T-helper 2 cell treated with Interferon-gamma antibody and Interleukin-4, amounts not matched to agents 5 μg/mL and 100 μg/mL, for 36 hours (primary cell): ENCODE measurements around the gene ME2.
"Not testable (repeated sequence)": the region's sequence is repeated elsewhere in the genome, so short reads cannot be mapped to it uniquely, and the experiment has no call there.

Experiments
- DNase-seq: peaks from one replicate; pipeline ENCODE4 v3.0.0; 2021; ENCODE audit warnings: low spot score
- H3K27ac Mint-ChIP-seq: one replicate; pipeline ENCODE4 v1.8.0; 2021; ENCODE audit warnings: mild to moderate bottlenecking, mixed read lengths
- H3K27me3 Mint-ChIP-seq: one replicate; pipeline ENCODE4 v1.8.0; 2021; ENCODE audit warnings: low read depth, mixed read lengths
- H3K36me3 Mint-ChIP-seq: one replicate; pipeline ENCODE4 v1.8.0; 2021; ENCODE audit warnings: low read depth, mixed read lengths
- H3K4me1 Mint-ChIP-seq: one replicate; pipeline ENCODE4 v1.8.0; 2021; ENCODE audit warnings: low read depth, mixed read lengths
- H3K4me3 Mint-ChIP-seq: one replicate; pipeline ENCODE4 v1.8.0; 2022; ENCODE audit warnings: mild to moderate bottlenecking, moderate library complexity, mixed read lengths
- H3K9me3 Mint-ChIP-seq: one replicate; pipeline ENCODE4 v1.8.0; 2021; ENCODE audit warnings: mixed read lengths

The ME2 gene

DNA sequence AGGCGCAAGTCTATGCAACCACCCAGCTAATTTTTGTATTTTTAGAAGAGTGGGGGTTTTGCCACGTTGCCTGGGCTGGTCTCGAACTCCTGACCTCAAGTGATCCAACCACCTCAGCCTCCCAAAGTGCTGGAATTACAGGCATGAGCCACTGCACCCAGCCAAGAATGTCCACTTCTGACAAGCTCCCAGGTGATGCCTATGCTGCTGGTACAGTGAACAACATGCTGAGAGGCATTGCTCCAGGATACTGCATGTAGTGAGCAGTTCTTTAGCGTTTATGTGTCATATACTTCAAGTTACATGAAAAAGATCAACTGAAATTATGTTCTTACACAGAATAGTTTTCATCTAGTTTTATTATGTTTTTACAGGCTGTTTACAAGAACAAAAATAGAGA, 71.7 kb downstream of the ME2 start:
- Mint-ChIP-seq H3K4me1 (no peaks in the 10 kb centered on the region), H3K9me3 (no peaks in the 10 kb centered on the region), H3K27ac (no peak overlapping the region), H3K4me3 (no peak overlapping the region), H3K36me3 (peaks cover 15% of the 10 kb centered on the region), H3K27me3 (no peaks in the 10 kb centered on the region)
- no peak for DNase-seq

- no peak for DNase-seq
- peaks cover 2% of the 10 kb centered on the region for H3K36me3 Mint-ChIP-seq
- H3K27ac Mint-ChIP-seq: no peak overlapping the region
- H3K9me3 Mint-ChIP-seq: no peaks in the 10 kb centered on the region
- no peak overlapping the region for H3K4me3 Mint-ChIP-seq
- no peaks in the 10 kb centered on the region for H3K4me1 Mint-ChIP-seq
- peaks cover 4% of the 10 kb centered on the region for H3K27me3 Mint-ChIP-seq
These were observed 74.9 kb downstream of the ME2 start for GRCh38 chr18:50953822-50954221.

- H3K27me3 Mint-ChIP-seq: peaks cover 4% of the 10 kb centered on the region
These were observed 76.3 kb downstream of the ME2 start for GRCh38 chr18:50955253-50955652.

GRCh38 chr18:50956116-50956515, 77.2 kb downstream of the ME2 start:
- Mint-ChIP-seq H3K27ac (no peak overlapping the region), H3K4me3 (no peak overlapping the region), H3K27me3 (peaks cover 4% of the 10 kb centered on the region), H3K4me1 (no peaks in the 10 kb centered on the region), H3K9me3 (peaks cover 5% of the 10 kb centered on the region), H3K36me3 (peaks cover 2% of the 10 kb centered on the region)
- no peak for DNase-seq

More at GRCh38 chr18:50955253-50955652, 76.3 kb downstream of the ME2 start:
- H3K27ac Mint-ChIP-seq: no peak overlapping the region
- DNase-seq: no peak
- no peaks in the 10 kb centered on the region for H3K9me3 Mint-ChIP-seq
- H3K4me1 Mint-ChIP-seq: no peaks in the 10 kb centered on the region
- H3K4me3 Mint-ChIP-seq: no peak overlapping the region
- H3K36me3 Mint-ChIP-seq: peaks cover 2% of the 10 kb centered on the region

- Mint-ChIP-seq H3K9me3 (peaks cover 28% of the 10 kb centered on the region), H3K27ac (no peak overlapping the region), H3K4me1 (no peaks in the 10 kb centered on the region), H3K36me3 (peaks cover 5% of the 10 kb centered on the region), H3K27me3 (peaks cover 7% of the 10 kb centered on the region), H3K4me3 (no peak overlapping the region)
- DNase-seq: no peak
These were observed 83.1 kb downstream of the ME2 start for GRCh38 chr18:50961974-50962373.

- H3K27me3 Mint-ChIP-seq: peaks cover 3% of the 10 kb centered on the region
- H3K9me3 Mint-ChIP-seq: peaks cover 11% of the 10 kb centered on the region
- peak within 1 kb of the TSS; percentile 96 for H3K4me3 Mint-ChIP-seq
- peaks cover 3% of the 10 kb centered on the region for H3K36me3 Mint-ChIP-seq
- peak; percentile 67 for DNase-seq
- H3K27ac Mint-ChIP-seq: peak within 1 kb of the TSS; percentile 93
- H3K4me1 Mint-ChIP-seq: peaks cover 21% of the 10 kb centered on the region
These were observed 89.1 kb downstream of the ME2 start, which contains the start of gene ELAC1 for GRCh38 chr18:50967714-50968661. ELAC1 (plus strand) TSS chr18:50968040; CDS start chr18:50974405, 6,365 bp downstream.

- no peak overlapping the region for H3K27ac Mint-ChIP-seq
These were observed 90.5 kb downstream of the ME2 start for GRCh38 chr18:50969448-50969847.

GRCh38 chr18:50970006-50970405, 91.1 kb downstream of the ME2 start:
- no peak for DNase-seq
- H3K4me1 Mint-ChIP-seq: peaks cover 22% of the 10 kb centered on the region
- peak overlapping the region; percentile 14 for H3K4me3 Mint-ChIP-seq
- no peaks in the 10 kb centered on the region for H3K9me3 Mint-ChIP-seq
- no peak overlapping the region for H3K27ac Mint-ChIP-seq
- H3K27me3 Mint-ChIP-seq: no peaks in the 10 kb centered on the region
- H3K36me3 Mint-ChIP-seq: peaks cover 7% of the 10 kb centered on the region

More at GRCh38 chr18:50969448-50969847, 90.5 kb downstream of the ME2 start:
- Mint-ChIP-seq H3K4me3 (peak overlapping the region; percentile 96), H3K27me3 (no peaks in the 10 kb centered on the region), H3K36me3 (peaks cover 2% of the 10 kb centered on the region), H3K9me3 (no peaks in the 10 kb centered on the region), H3K4me1 (peaks cover 22% of the 10 kb centered on the region)
- no peak for DNase-seq

DNA sequence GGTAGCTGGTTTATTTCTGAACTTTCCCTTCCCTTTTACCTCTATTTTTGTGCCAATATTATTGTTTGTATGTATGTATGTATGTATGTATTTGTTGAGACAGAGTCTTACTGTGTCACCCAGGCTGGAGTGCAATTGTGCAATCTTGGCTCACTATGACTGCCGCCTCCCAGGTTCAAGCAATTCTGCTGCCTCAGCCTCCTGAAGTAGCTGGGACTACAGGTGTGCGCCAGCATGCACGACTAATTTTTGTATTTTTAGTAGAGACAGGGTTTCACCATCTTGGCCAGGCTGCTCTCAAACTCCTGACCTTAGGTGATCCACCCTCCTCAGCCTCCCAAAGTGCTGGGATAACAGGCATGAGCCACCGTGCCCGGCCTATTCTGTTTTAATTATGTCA, 93.5 kb downstream of the ME2 start:
- H3K27ac Mint-ChIP-seq, H3K27me3 Mint-ChIP-seq, DNase-seq, H3K4me3 Mint-ChIP-seq: not testable (repeated sequence)
- peaks cover 22% of the 10 kb centered on the region for H3K4me1 Mint-ChIP-seq
- H3K36me3 Mint-ChIP-seq: peaks cover 30% of the 10 kb centered on the region
- H3K9me3 Mint-ChIP-seq: peaks cover 18% of the 10 kb centered on the region

DNA sequence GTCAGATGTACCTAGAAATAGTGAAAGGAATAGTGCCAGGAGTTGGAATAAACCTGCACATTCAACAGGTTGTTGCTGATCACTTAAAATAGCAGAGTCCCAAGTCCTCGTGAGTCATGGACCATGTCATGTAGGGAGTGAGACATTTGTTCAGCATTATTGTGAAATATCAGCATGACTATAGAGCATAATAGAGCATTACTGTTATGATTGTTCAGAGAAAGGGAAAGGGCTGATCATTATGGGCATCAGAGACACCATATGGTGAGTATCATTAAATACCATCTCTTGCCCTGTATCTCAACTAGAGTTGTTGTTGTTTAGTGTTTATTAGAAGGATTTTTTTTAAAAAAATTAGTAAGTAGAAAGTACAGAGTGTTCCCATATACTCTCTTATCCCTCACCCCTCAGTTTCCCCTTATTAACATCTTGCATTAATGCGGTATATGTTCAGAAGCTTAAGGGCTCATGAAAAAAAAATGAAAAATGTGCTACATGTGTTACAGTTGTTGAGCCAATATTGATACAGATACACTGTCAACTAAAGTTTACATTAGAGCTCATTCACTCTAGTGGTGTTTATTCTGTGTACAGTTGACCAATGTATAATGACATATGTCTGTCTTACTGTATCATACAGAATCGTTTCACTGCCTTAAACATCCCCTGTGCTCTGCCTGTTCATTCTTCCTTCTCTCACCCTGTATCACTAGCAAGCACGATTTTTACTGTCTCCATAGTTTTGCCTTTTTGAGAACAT, 94.6 kb downstream of the ME2 start:
- peaks cover 25% of the 10 kb centered on the region for H3K9me3 Mint-ChIP-seq
- peaks cover 42% of the 10 kb centered on the region for H3K36me3 Mint-ChIP-seq
- H3K4me3 Mint-ChIP-seq: no peak overlapping the region
- peaks cover 20% of the 10 kb centered on the region for H3K4me1 Mint-ChIP-seq
- DNase-seq: no peak
- no peak overlapping the region for H3K27ac Mint-ChIP-seq
- H3K27me3 Mint-ChIP-seq: no peaks in the 10 kb centered on the region

DNA sequence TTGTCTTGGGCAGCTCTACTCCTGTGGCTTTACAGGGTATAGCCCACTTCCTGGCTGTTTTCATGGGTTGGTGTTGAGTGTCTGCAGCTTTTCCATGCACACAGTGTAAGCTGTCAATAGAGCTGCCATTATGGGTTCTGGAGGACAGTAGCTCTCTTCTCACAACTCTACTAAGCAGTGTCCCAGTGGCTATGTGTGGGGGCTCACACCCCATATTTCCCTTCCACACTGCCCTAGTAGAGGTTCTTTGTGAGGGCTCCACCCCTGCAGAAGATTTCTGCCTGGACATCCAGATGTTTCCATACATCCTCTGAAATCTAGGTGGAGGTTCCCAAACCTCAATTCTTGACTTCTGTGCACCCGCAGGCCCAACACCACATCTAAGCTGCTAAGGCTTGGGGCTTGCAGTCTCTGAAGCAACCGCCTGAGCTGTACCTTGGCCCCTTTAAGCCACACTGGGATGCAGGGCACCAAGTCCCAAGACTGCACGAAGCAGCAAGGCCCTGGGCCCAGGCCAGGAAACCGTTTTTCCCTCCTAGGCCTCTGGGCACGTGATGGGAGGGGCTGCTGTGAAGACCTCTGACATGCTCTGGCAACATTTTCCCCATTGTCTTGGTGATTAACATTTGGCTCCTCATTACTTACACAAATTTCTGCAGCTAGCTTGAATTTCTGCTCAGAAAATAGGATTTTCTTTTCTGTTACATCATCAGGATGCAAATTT, 98.3 kb downstream of the ME2 start:
- H3K27me3 Mint-ChIP-seq: no peaks in the 10 kb centered on the region
- no peak for DNase-seq
- H3K4me3 Mint-ChIP-seq: no peak overlapping the region
- no peak overlapping the region for H3K27ac Mint-ChIP-seq
- H3K9me3 Mint-ChIP-seq: peaks cover 25% of the 10 kb centered on the region
- peaks cover 4% of the 10 kb centered on the region for H3K4me1 Mint-ChIP-seq
- peaks cover 56% of the 10 kb centered on the region for H3K36me3 Mint-ChIP-seq

DNA sequence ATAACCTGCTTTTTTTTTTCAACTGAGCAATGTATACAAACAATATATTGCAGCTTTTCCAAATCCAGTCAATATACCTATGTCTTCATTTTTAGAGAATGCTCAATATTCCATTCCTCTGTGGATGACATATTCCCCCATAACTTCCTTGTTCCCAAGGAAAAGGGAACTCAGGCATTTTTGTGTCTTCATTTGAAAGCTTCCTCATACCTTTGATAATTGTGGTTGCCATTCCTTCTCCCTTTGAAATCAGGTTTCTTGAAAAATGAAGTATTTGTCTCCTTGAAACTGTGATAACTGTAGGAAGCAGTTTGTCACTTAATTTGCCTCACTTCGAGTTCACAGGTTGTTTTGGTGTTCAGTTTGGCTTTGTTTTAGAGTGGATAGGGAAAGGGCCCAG, 102.5 kb downstream of the ME2 start:
- Mint-ChIP-seq H3K4me3 (no peak overlapping the region), H3K27ac (no peak overlapping the region), H3K9me3 (peaks cover 16% of the 10 kb centered on the region), H3K27me3 (no peaks in the 10 kb centered on the region), H3K36me3 (peaks cover 39% of the 10 kb centered on the region), H3K4me1 (no peaks in the 10 kb centered on the region)
- no peak for DNase-seq

DNA sequence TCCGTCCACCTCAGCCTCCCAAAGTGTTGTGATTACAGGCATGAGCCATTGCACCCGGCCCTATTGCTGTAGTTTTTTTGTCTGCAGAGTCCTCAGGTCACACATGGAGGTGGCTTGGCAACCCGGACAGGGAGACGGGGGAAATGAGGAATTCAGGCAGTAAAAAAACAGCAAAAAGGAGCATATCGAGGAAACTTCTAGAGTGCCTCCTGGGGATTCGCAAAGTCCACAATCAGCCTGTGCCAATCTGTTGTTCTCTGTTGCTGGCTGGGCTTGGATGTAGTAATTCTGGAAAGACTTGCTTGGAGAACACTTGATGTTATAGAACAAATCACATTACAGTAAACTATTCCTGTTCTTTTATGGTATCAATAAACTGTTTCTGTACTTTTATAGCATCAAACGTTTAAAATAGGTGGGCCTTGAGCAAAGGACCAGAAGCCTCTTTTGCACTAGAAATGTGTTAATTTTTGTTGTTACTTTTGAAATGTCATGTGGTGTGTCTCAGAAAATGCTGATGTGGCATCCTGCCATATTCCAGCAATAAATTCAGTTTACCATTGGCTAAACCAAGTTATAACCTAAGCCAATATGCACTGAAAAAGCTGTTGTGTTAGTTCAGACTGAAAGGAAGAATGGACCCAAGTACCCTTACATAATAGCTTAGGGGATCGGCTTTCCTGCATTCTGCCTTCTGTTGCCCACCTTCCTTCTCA, 103.3 kb downstream of the ME2 start:
- H3K27ac Mint-ChIP-seq: no peak overlapping the region
- no peaks in the 10 kb centered on the region for H3K27me3 Mint-ChIP-seq
- peaks cover 35% of the 10 kb centered on the region for H3K36me3 Mint-ChIP-seq
- peaks cover 8% of the 10 kb centered on the region for H3K9me3 Mint-ChIP-seq
- no peak overlapping the region for H3K4me3 Mint-ChIP-seq
- DNase-seq: no peak
- H3K4me1 Mint-ChIP-seq: no peaks in the 10 kb centered on the region
